Esophagus squamous epithelium (tissue), 5 donors: ENCODE results near the gene DTNB. TPM values are rescaled to one million over a fixed set of nuclear protein-coding genes. Genes with fewer than 3 reads are reported as not detected.
"Not testable (repeated sequence)": the region's sequence is repeated elsewhere in the genome, so short reads cannot be mapped to it uniquely, and the experiment has no call there.

ENCODE experiments used
- DNase-seq: peaks from one replicate; lab custom pipeline; 2025; lab: John Stamatoyannopoulos, UW
- H3K27ac ChIP-seq, 4 donors: fragments of 200-600 bp; sonication (generic); one replicate each; pipeline ENCODE4 v1.5.1; 2016 to 2019; ENCODE audit warnings: mild to moderate bottlenecking in 1 of 4
- H3K27me3 ChIP-seq, 4 donors: fragments of 200-600 bp; sonication (generic); 1 replicate in 3 of 4; 2 replicates in 1 of 4; pipeline versions ENCODE4 v1.5.1 to v1.6.0; 2017 to 2021; ENCODE audit warnings: antibody characterized with exemption in 1 of 4
- H3K36me3 ChIP-seq, 3 donors: fragments of 200-600 bp; sonication (generic); one replicate each; pipeline ENCODE4 v1.5.1; 2016 to 2019
- H3K4me1 ChIP-seq, 3 donors: fragments of 200-600 bp; sonication (generic); one replicate each; pipeline ENCODE4 v1.5.1; 2017 to 2019
- H3K4me3 ChIP-seq, 4 donors: fragments of 200-600 bp; sonication (generic); 1 replicate in 3 of 4; 2 replicates in 1 of 4; pipeline ENCODE4 v1.5.1; 2016 to 2019; ENCODE audit warnings: mild to moderate bottlenecking in 2 of 4, moderate library complexity in 1 of 4
- H3K9me3 ChIP-seq, 3 donors: fragments of 200-600 bp; sonication (generic); one replicate each; pipeline ENCODE4 v1.5.1; 2016 to 2019
- CTCF ChIP-seq, 6 experiments: fragments of 450-650 bp in 4 of 6; fragments of 200-600 bp in 2 of 6; sonication (generic) in 2 of 6; IDR thresholded peaks; one replicate each; pipeline ENCODE4 v1.5.1; 2016 to 2019; ENCODE audit warnings: antibody characterized with exemption in 6 of 6, mild to moderate bottlenecking in 4 of 6, moderate library complexity in 4 of 6
- POLR2A ChIP-seq, 4 donors: fragments of 450-650 bp; IDR thresholded peaks; one replicate each; pipeline ENCODE4 v1.6.1; 2017; ENCODE audit warnings: antibody characterized with exemption in 4 of 4, mild to moderate bottlenecking in 4 of 4, moderate library complexity in 3 of 4
- WGBS, 2 donors: methylation state at CpG; one replicate each; pipeline ENCODE4 v1.1.5; 2018; 5-methylcytosine and 5-hydroxymethylcytosine counted together
- intact Hi-C: fragments of 100-400 bp; cut with DNase I; formaldehyde crosslinking; loops from one replicate; pipeline ENCODE4 v1.15.0; 2022
- total RNA-seq, 4 donors: library from RNA; depleted of rRNA; stranded (reverse); fragments of >200 nt; gene quantifications; one replicate each; pipeline ENCODE4 v1.1.0, GENCODE V29; 2016
- donor health status: DM: yes; HTN: yes; CAD: no.

Gene DTNB
- total RNA-seq, 4 donors from 2014 or later: 7.8 to 17.2 (median 9.6) TPM

GRCh38 chr2:25615386-25615785, 58.0 kb downstream of the DTNB start:
- no peaks in the 10 kb centered on the region for H3K27me3 ChIP-seq
- 76 to 81% methylated on average over 5 of the region's 5 CpGs for WGBS, 2 donors
- intact Hi-C loops: no loop called here
- TF ChIP-seq CTCF (IDR thresholded peaks at IDR 0.05) (no peak), POLR2A (IDR thresholded peaks at IDR 0.05) (no peak)
- DNase-seq: no peak
- no peaks in the 10 kb centered on the region for H3K9me3 ChIP-seq
- no peak overlapping the region for H3K27ac ChIP-seq
- no peak overlapping the region for H3K4me3 ChIP-seq
- H3K36me3 ChIP-seq: no peaks in the 10 kb centered on the region
- H3K4me1 ChIP-seq: peaks cover 0 to 25% (median 16%) of the 10 kb centered on the region in 3 donors

- H3K4me1 ChIP-seq: peaks cover 0 to 24% (median 16%) of the 10 kb centered on the region in 3 donors
- H3K9me3 ChIP-seq: no peaks in the 10 kb centered on the region
- WGBS, 2 donors: 86 to 91% methylated on average over 8 of the region's 8 CpGs
- H3K27ac ChIP-seq: no peak overlapping the region
- H3K4me3 ChIP-seq: no peak overlapping the region
- DNase-seq: no peak
- H3K27me3 ChIP-seq: no peaks in the 10 kb centered on the region
- intact Hi-C loops: no loop called here
- TF ChIP-seq POLR2A (IDR thresholded peaks at IDR 0.05): no peak
- TF ChIP-seq CTCF (IDR thresholded peaks at IDR 0.05): no peak
- H3K36me3 ChIP-seq: no peaks in the 10 kb centered on the region
Measured at GRCh38 chr2:25614711-25615110, 58.7 kb downstream of the DTNB start.

GRCh38 chr2:25608718-25609117, 64.7 kb downstream of the DTNB start:
- TF ChIP-seq POLR2A (IDR thresholded peaks at IDR 0.05) (no peak), CTCF (IDR thresholded peaks at IDR 0.05) (no peak)
- intact Hi-C loops: loop anchor here (10.0 kb wide), 1 partner anchor 86 kb away; no protein-coding TSS in a partner anchor
- no peak for DNase-seq
- Histone ChIP-seq H3K4me3 (no peak overlapping the region), H3K27me3 (no peaks in the 10 kb centered on the region), H3K9me3 (no peaks in the 10 kb centered on the region), H3K27ac (no peak overlapping the region), H3K4me1 (no peaks in the 10 kb centered on the region), H3K36me3 (no peaks in the 10 kb centered on the region)

GRCh38 chr2:25606892-25607291, 66.5 kb downstream of the DTNB start:
- no peaks in the 10 kb centered on the region for H3K4me1 ChIP-seq
- H3K9me3 ChIP-seq: no peaks in the 10 kb centered on the region
- no peak overlapping the region for H3K4me3 ChIP-seq
- DNase-seq: no peak
- WGBS, 2 donors: 0 to 7% methylated on average over 1 of the region's 1 CpG
- TF ChIP-seq POLR2A (IDR thresholded peaks at IDR 0.05): no peak
- peak; percentile 31 to 76 (median 58) for TF ChIP-seq CTCF (IDR thresholded peaks at IDR 0.05)
- H3K27me3 ChIP-seq: no peaks in the 10 kb centered on the region
- intact Hi-C loops: loop anchor here (10.0 kb wide), 1 partner anchor 88 kb away; no protein-coding TSS in a partner anchor
- H3K36me3 ChIP-seq: no peaks in the 10 kb centered on the region
- H3K27ac ChIP-seq: no peak overlapping the region

GRCh38 chr2:25602333-25602723, 71.0 kb downstream of the DTNB start:
- no peak for TF ChIP-seq POLR2A (IDR thresholded peaks at IDR 0.05)
- no peak for TF ChIP-seq CTCF (IDR thresholded peaks at IDR 0.05)
- intact Hi-C loops: loop anchor here (10.0 kb wide), 1 partner anchor 92 kb away; no protein-coding TSS in a partner anchor
- H3K9me3 ChIP-seq: no peaks in the 10 kb centered on the region
- H3K27me3 ChIP-seq: no peaks in the 10 kb centered on the region
- no peak overlapping the region for H3K27ac ChIP-seq
- H3K4me3 ChIP-seq: no peak overlapping the region
- peaks cover 0 to 3% (median 0%) of the 10 kb centered on the region in 3 donors for H3K36me3 ChIP-seq
- DNase-seq: no peak
- H3K4me1 ChIP-seq: no peaks in the 10 kb centered on the region

GRCh38 chr2:25601711-25602332, 71.6 kb downstream of the DTNB start:
- H3K4me1 ChIP-seq, H3K36me3 ChIP-seq, H3K27ac ChIP-seq, DNase-seq, H3K4me3 ChIP-seq, H3K9me3 ChIP-seq, H3K27me3 ChIP-seq: not testable (repeated sequence)
- 86 to 90% methylated on average over 7 to 9 of the region's 9 CpGs for WGBS, 2 donors
- intact Hi-C loops: loop anchor here (10.0 kb wide), 1 partner anchor 93 kb away; no protein-coding TSS in a partner anchor
